Anterior cingulate cortex (tissue), 58 donors: ENCODE results near the gene CHST9.
"Not testable (repeated sequence)": the region's sequence is repeated elsewhere in the genome, so short reads cannot be mapped to it uniquely, and the experiment has no call there.

Experiments used
- DNase-seq, 58 donors: peaks; one replicate each; lab custom pipeline; 2025; lab: John Stamatoyannopoulos, UW

CHST9 gene

DNA sequence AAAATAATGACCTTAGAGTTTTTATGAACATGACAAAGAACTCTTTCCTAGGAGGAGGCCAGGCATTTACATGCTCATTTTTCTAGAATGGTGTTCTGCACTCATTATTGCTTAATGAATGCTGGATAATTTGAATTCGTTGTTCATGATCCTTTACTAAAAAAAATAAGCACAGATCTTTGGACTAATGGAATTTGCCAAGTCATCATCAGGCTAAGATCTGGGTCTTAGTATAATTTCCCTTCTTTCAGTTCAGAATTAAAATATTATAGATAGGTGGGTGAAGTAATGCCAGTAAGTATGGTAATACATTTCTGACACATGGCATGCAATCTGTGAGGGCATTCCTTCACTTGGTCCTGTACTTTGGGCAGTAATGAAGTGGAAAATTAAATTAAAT is 175.8 kb downstream of the CHST9 start:
- DNase-seq = no peak

DNA sequence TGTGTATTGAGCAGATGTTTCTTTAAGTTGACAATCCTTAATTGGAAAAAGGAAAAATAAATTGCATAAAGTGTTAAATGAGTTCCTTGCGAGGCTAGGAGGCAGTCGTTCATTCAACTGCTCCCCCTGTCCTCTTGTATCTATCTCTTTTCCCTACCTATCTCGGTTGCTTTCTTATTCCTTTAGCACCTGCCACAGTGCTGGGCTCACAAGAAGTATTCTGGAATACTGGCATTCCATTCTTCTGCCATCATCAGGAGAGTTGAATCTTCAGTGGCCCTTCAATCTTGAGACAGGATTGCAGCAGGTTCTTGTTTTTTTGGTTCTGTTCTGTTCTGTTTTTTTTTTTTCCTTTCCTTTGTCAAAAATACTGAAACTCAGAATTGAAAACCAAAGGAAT is 176.5 kb downstream of the CHST9 start:
- DNase-seq = no peak

DNA sequence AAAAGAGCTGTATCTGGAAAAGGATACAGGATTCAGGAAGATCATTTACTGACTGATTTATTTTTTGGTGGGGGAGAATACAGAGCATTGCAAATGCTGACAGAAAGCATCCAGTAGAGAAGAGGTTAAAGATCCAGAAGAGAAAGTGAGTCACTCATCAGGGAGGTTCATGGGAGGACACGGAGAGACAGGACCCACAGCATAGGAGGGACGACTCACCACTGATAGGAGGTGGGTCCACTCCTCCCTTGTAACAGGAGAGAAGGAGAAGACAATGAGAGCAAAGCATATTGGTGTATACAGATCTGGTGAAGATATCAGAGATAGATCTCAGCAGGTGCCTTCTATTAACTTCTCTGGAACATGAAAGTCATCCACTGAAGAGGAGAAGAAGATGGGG is 177.2 kb downstream of the CHST9 start:
- DNase-seq = no peak

DNA sequence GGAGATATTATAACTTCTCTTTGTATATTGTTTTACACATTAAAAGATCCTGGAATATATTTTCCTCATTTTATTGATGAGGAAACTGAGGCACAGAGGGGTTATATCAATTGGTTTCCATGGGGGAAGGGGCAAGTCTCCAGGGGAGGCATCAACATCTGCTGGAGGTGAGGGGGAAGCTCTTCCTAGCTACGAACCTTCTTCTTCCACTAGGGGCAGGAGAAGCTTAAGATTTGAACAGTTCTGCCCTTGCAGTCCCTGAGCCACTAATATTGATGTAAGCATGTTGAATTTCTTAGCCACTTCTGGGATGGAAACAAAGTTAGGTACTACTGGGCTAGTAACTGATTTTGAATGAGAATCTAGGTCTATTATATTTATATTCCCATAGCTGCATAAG is 179.5 kb downstream of the CHST9 start:
- no peak for DNase-seq

DNA sequence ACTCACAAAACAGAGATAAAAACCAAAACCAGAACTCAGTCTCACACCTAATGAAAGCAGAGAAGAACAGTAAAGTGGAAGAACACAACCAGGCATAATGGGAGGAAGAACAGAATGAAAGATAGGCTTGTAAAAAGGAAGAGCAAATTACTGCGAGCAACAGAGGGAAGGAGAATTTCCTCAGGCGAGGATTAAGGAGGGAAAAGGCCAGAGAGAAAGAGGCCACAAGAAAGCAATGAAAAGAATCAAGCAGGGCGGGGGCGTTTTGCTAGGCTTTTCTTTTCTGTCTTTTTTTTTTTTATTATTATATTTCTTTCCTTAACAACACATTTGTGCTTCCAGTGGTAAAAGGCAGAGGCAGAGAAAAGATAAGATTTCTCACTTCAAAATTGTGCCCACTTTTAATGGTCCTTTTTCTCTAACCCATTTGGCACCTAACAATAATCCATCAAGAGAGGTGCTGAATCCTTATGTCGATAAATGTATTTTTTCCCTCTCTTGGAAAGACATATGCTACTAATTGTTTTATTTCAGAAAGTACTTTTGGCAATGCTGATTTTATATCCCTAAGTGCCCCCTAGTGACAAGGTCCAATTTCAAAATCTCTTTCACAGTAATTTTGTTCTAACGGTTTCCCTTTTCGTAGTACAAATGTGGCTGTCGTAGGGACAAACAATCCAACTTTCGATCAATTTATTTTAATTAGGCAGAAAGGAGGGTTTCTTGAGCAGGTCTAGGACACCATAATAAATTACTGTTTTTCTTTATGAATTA is 180.9 kb downstream of the CHST9 start:
- peak in 1 of 58 donors; percentile 17 for DNase-seq

DNA sequence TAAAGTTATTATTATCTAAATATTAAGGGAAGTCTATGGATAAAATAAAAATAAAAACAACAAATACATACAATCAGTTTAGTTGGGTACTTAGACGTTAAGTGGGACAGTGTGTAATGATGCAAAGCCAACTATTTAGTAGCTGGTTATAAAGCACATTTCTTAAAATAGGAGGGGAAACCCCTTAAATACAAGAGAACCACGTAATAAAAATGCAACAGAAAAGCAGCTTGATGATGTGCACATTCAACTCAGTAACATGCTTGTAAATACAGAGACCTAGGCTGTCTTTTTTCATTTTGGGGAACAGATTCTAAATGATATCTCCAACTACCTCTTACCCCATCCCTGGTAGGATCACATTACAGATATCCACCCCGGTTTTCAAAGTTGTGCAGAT is 185.3 kb downstream of the CHST9 start:
- DNase-seq = no peak

DNA sequence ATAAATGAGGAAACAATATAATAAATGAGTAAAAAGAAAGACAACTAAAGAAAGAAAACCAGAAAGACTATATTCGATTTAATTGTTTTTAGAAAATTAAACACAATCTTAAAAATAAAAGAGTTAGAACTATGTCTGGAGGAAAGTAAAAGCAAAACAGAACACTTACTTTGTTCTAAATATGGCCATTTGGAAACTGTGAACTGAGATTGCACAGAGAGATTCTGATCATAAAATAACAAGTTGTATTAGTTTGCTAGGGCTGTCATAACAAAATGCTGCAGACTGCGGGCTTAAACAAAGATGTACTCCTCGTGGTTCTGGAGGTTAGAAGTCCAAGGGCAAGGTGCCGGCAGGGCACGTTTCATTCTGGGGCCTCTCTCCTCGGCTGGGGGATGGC is 191.5 kb downstream of the CHST9 start:
- DNase-seq = no peak

DNA sequence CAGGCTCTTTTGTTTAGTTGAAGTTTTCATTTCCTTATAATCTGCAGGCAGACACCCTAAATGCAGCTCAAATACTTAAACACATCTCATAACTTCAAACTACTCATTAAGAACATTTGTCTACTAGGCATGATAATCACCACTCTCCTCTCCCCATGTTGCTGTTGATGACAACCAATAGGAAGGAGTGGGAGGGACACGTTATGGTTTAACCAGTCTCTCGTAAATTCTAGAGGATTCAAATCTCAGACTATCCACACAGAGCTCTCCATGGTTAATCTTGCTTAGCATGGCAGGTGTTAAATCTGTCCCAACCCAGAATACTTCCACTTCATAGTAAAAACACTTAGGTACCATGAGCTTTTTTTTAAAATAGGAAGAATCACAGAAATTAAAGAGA is 192.2 kb downstream of the CHST9 start:
- DNase-seq = no peak

DNA sequence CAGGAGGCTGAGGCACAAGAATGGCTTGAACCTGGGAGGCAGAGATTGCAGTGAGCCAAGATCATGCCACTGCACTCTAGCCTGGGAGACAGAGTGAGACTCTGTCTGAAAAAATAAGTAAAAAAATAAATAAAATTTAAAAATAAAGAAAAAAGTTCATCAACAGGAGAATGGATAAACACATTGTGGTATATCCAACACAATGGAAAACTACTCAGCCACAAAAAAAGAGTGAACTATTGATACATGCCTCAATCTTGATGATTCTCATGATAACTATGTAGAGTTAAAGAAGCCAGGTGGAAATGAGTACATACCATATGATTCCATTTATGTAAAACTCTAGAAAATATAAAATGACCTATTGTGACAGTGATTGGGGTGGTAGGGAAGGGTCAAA is 195.3 kb downstream of the CHST9 start:
- DNase-seq = no peak

DNA sequence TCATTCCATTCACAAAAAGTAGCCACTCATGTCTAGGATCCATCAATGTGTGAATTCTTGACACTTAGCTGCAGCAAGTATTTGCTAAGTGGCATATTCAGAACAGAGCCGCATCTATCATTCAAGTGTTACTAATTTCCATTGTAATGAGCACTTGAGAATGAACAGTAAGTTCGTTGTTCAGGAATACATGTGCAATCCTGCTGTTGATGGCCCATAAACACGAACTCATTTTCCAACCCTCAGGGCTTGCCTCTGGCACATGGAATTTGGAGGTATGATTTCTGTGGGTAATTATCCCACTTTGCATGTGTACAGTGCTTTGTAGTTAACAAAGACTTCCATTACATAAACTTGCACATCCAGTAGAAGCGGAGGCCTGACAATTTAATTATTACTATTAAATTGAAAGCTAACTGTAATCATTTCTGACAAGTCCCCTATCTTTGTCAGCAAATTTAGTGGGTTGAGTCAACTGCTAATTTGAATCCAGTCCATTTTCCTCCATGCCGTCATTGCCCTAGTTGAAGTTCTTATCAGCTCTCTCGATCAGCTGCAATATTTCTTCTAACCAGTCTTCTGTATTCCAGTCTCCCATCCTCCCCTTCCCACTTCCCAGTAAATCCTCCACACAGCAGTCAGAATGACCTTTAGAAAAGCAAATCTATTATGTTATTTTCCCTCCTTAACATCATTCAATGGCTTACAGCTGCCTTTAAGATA is 203.6 kb downstream of the CHST9 start:
- DNase-seq = no peak

DNA sequence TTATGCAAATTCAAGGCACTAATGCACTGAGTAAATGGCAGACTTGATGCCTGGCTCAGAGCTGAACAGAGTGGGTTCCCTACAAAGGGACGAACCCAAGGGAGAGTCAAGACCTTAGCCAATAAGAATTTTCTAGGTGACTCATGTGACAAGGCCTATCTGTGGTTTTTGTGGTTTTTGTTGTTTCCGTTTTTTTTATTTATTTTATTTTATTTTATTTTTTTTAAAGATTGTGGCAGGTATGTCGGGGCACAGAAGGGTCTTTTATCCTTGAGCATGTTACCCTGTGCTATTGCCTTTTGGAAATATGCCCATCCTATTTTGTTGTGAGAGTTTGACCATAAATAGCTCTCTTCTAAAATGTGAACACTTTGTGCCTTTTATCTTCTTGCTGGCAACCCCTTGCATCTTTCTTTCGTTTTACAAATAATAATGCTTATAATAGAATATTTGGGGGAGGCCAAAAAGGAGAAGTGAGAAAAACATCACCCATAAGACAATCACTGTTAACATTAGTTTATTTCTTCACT is 206.2 kb downstream of the CHST9 start:
- DNase-seq = no peak

DNA sequence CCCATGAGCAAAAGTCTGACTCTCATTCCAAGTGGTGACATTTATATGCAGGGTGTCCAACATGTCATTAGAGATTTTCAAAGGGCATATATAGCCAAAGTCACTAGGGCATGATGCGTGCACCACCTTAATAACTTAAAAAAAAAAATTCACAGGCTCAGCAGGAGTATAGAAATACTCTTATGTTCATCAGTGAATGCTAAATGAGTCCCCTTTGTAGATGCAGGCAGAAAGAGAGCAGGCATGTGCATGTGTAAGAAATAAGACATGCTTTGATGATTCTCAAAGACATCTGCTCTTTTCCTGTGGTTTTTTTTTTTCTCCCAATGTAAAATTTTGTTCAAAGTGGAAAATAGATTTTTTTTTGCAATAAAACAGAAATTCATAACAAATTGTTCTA is 207.3 kb downstream of the CHST9 start:
- DNase-seq = no peak

DNA sequence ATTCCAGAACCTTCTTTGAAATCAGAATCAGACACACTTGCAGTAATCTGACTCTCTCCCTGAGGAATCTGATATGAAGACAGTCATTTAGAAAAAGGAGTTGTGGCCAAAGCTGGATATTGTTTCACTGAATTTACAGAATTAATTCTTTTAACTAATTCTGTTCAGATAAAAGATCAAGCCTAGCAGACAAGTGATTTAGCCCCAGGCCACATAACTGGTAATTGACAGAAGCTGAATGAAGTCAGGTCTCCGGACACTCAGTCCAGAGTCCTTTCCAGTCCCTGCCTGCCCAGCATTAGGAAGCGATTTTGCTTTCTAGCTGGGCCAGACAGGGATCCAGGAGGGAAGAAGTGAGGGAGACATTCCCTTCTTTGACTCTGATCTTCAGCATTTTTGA is 208.9 kb downstream of the CHST9 start:
- no peak for DNase-seq

DNA sequence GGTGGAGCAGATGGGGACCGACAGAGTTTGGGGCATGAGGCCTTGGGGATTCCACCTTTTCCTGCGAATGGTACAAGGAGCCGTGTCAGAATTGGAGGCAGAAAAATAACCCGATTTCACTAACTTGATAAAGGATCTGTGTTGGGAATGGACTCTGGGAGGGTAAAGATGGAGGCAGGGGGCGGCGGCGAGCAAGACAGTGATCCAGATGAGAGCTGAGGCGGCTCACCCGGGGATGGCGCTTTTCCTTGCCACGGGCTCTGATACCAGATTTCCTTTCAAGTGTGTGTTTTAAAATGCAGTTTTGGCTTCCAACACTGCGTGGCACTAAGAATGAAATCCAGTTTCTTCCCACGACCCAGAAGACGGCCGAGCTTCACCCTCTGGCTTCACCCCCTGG is 212.6 kb downstream of the CHST9 start:
- not testable (repeated sequence) for DNase-seq

DNA sequence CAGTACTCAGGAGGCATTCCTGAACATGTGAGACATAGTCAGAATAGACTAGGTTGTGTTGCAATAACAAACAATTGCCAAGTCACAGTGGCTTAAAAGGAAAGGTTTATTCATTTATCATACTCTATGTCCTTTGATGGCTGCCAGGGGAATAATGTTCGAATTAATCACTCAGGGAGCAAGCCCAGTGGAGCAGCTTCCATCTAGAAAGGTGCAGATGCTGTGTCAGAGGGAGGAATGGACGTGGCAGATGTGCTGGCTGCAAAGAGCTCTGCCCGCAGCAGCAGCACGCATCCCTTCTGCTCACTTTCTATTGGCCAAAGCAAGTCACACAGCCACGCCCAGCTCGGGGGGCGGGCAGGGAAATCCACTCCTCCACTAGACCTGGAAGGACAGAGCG is 213.7 kb downstream of the CHST9 start:
- DNase-seq = no peak

DNA sequence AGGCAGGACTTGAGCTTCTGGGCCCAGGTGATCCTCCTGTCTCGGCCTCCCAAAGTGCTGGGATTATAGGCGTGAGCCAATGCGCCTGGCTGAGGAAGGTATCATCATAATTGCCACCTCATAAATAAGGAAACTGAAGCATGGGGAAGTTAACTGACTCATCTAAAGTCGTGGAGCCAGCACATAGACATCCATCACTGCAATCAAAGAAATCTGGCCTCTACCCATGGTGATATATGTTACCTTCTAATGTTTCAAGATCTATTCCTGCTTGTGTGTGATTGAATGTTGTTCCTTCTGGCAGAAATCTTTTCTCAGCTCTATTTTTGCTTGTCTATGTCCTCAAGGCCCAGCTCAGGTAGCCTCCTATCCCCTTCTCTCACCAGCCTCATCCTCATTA is 214.5 kb downstream of the CHST9 start:
- no peak for DNase-seq

DNA sequence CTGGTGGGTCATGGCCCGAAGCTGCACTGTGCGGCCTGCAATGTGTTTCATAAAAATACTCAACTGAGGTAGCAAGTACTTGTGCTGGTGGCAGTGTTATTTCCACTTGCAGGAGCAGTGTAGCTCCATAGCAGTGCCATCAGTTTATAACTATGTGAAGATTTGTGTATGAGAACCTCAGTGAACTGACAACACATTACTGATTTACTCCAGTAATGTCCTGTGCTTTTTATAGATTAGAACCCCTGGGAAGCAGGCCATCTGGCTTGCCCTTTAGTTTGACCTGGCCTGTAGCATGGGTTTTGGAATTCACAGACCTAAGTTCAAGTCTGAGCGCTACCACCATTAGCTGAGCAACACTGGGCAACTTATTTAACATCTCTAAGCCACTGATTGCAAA is 219.9 kb downstream of the CHST9 start:
- no peak for DNase-seq

DNA sequence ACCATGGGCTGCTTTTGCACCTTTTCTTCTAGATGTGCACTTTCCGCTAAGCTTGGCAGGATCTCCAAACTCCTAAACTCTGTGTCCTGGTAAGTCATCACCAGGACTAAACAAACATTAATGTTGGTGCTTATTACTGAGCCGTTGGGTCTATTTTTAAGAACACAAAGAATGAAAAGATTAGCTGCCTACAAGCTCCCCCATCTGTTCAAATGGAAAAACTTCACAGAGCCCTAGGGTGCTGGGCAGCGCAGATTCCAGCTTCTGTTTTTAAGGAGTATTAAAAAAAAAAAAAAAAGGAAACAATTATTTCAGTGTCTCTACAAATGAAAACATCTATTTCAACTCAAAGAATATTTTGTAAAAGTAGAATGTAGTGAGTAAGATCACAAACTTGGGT is 221.8 kb downstream of the CHST9 start:
- DNase-seq = peak in 1 of 58 donors; percentile 13

DNA sequence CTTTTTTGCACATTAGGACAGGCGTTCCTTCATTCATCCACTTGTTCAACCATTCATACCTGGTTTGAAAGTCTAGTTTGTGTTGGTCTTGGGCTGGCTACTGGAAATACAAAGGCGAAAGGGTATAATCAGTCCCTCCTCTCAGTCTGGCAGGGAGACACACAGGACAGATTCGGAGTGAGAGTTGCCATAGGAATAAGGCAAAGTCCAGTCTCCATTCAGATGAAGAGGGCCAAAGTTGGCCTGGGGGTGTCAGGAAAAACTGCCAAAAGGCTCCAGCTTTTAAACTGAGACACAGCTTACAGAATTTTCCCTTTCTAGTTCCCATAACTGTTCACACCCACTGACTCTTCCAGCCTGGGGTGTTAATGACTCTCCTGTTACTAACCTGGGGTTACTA is 223.3 kb downstream of the CHST9 start:
- no peak for DNase-seq

DNA sequence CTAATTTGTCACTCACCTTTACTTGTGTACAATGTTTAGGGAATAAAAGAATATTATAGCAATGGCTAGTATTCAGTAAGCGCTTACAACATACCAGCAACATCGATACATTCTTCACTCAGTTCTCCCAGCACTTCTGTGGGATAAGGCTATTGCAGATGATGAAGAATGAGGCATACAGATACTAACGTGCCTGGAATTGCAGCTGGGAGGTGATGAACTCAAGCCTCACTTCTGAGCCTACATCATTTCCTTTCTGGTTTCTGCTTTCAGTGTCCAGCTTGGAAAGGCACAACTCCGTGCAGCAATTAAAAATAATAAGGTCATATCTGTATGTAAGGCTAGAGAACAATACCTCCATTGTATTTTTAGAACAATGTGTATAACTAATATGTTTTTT is 224.2 kb downstream of the CHST9 start:
- no peak for DNase-seq

DNA sequence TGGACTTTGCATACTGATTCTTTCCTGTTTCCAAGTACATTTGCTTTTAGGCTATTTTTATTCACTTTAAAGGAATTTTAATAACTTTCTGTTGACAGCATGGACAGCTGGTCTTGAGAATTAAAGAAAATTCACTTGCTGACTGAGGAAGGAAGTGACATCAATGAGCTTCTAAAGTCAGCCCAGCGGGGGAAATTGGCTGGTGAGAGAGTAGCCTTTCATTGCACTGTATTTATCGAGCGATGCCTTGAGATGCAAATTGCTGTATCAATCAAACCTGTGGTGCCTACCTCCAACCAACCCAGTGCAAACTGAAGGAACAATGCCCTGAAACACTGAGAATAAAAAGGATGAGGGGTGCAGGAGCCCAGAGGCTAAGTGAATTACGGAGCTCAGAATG is 228.2 kb downstream of the CHST9 start:
- peak in 4 of 58 donors; percentile 8 to 31 (median 16) for DNase-seq

DNA sequence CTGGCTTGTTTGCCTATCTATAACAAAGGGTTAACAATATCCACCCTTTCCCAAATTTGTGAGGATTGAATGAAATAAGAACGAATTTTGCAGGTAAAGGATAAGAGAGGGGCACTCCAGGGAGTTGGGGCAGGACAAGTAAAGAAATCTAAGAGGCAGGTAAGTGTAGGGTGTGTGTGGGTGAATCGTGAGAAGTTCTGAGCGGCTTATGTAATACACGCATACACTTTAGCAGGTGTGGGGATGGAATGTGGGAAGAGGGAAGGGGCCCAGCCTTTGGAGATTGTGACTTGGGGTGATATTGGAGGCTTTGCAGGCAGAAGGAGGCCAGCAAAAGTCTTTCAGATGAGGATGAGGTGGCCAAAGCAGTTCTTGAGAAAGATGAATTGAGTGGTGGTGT is 236.4 kb downstream of the CHST9 start:
- DNase-seq = no peak
